GM08714 (cell line): Measurements from ENCODE around the gene KCNQ1.

Source experiments
- H3K4me3 ChIP-seq: fragments of 200-500 bp; sonication (Bioruptor generic); 2 replicates; pipeline ENCODE4 v1.5.1; 2014; ENCODE audit warnings: mild to moderate bottlenecking, low read length, inconsistent platforms
- ZNF274 ChIP-seq: IDR thresholded peaks from 2 replicates; pipeline ENCODE4 v1.6.1; 2012; ENCODE audit warnings: mild to moderate bottlenecking, low read depth, low read length

The KCNQ1 gene

DNA sequence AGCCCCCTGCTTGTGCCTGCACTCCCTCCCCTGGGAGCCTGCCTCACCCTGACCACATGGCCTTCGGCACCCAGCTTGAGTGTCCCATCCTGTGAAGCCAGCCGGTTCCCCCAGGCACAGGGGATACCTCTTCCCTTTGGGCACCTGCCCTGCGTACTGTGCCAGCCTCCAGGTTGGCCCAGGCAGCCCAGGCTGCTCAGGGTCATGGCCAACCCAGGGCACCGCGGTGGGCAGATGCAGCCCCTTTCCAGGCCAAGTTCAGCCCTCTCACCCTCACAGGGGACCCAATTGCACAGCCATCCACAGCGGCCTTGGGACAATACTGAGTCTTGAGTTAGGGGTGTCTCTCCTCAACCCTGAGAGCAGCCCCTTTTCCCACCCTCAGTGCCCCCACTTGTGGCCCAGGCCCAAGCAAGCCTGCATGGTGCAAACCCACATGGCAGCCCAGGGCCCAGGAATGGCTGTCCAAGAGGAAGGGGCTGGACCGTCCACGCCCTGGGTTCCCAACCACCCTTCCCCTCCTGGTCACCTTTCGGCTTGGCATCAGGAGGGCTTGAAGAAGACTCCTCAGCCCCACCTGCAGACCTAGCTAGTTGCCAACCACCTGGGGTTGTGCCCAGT, 353.0 kb downstream of the KCNQ1 start:
- TF ChIP-seq ZNF274: no peak
- H3K4me3 ChIP-seq: no peak overlapping the region

DNA sequence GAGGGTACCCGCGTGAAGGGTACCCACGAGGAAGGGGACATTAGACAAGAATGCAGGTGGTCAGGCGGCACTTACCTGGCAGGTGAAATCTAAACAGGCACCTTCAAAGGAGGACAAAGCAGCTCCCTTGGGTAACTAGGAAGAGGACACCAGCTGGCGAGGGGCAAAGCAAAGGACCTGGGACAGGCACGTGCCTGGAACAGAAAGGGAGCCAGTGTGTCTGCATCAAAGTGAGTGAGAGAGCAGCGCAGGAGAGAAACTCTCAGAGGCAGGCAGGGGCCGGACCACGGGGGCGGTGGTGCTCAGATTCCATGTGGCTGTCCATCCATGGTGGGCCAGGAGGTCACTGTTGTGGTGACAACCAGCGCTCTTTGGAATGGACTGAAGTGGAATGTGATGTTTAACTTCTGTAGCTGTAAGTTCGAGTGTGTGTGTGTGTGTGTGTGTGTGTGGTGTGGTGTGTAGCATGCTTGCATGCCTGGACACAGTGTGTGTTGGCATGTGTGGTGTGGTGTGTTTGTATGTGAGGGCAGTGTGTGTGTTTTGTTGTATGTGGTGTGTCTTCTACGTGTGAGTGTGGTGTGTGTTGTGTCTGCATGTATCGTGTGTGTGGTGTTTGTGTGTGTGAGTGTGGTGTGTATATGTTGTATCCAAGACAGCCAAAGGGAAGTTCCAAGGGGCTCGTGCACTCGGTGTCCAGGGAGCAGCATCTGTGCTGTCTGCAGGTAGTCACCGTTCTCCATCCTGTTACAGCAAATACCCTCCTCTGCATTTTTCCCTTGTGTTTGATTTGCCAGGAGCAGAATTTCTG, 354.3 kb downstream of the KCNQ1 start:
- no peak overlapping the region for H3K4me3 ChIP-seq
- TF ChIP-seq ZNF274: no peak

DNA sequence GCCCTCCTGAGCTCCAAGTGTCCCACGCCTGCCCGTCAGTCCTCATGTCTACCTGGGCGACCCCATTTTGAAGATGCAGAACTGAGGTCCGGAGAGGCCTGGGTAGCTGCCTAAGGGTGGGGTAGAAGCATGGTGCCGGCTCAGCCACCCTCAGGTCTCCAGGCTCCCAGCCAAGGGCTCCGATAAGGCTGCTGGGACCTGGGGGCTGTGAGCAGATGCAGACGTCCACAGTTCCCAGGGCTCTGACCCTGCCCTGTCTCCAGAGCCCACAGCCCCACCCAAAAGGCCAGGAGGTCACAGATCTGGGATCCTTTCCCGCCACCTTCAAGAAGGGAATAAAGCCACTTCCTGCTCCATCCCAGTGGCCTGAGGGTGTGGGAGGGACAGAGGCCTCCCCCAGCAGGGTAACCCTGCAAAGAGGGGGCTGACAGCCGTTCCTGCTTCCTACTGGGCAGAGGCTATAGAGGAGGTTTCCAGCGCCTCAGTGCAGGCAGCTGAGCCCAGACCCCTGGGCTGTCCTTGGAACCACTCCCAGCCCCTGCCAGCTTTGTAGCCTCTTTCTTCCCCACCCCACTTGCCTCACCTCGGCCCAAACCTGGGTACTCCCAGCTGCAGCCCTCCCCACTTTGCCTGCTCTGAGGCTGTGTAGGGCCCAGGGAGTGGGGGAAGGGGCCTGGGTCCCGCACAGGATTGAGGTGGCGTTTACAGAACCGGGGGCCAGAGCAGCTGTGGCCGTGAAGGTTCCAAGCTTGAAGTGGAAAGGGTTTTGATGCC, 355.3 kb downstream of the KCNQ1 start:
- no peak overlapping the region for H3K4me3 ChIP-seq
- no peak for TF ChIP-seq ZNF274

DNA sequence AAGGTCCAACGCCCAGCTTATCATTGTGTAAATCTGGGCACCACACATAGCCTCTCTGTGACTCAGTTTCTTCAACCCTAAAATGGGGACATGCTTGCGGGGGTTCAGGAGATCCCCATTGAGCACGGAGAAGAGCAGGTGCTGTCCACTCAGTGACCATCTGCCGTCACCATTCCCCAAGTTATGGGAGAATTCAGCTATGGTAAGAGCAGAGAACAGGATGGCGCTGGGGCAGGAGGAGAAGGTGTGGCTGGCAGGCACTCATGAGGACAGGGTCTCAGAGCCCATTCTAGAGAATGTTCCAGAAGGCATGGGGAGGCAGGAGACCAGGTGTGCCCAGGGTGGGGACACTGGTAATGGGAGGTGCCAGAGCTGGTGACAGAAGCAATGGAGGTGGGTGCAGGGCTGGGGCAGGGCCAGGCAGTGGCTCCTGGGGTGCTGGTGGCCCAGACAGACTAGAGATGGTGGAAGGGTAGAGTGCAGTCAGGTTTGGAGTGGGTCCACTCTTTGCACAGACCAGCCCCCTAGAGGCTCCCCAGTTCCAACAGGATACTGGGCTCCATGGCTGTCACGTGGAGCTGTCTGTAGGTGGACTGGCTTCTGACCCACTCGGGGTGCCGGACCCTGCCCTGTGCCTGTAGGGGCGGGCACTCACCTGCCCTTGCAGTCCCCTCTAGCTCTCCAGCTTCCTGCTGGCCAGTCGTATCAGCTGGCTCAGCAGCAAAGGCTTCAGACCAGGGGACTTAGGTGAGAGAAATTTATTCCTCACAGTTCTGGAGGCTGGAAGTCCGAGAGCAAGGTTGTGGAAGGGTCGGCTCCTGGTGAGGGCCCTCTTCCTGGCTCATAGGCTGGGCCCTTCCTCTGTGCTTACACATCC, 356.1 kb downstream of the KCNQ1 start:
- no peak overlapping the region for H3K4me3 ChIP-seq
- no peak for TF ChIP-seq ZNF274

DNA sequence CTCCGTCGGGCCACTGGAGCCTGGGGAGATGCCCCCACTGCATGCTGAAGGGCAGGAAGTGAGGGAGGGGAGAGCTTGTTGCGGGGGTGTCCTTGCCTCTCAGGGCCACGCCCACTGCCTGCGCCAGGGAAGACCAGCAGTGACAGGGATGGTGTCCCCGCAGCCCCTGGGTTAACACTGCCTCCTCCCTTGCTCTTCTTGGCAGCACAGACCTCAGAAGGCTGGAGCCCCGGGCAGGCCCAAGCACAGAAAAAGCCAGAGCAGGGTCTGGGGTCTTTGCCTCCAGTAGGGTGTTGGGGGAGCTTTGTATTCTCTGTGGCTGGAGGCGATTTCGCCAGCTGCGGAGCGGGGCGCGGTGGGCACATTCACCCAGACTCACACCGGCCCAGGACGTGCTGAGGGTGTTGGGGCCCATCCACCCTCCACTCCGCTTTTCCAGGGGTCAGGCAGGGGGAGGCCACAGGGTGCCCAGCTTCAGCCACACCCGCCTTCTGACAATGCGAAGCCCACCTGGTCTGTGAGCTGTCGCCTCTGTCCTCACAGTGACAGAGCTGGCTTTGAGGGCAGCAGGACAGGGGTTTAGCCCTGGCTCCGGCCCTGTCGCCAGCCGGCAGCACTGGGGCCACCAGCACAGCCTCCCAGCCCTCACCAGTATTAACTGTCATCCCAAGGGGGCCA, 357.0 kb downstream of the KCNQ1 start:
- no peak overlapping the region for H3K4me3 ChIP-seq
- TF ChIP-seq ZNF274: no peak

DNA sequence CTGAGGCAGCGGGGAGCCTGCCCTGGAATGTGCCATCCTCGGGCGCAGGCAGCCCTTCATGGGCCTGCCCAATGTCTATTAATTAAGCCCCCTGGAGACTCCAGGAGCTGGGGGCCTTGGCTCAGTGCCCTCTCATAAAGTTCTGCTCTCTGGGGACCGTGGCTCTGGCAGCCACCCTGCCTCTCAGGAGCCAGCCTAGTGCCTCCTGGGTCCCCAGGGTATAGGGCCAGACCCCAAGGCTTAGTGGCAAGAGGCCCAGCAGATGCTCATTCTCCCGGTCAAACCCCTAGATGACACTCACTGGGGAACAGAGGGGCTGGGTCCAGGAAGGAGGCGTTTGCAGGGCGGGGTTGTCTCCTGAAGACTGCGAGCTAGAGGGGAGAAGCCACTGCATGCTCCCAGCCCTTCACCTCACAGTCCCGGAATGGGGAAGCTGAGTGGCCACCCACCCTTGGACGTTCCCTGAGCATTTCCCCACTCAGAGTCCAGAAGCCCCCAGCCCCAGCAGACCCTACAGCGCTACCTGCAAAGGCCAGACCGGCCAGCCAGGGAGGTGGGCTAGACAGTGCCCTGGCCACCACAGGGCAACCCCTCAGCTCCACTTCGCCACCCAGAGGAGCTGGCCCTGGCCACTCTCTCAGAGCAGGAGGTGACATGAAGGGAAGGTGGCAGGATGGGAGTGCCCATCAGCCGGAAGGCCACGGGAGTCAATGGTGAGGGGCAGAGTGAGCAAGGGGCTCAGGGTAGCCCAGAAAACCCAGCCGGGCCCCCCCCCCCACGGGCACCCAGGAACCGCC, 357.8 kb downstream of the KCNQ1 start:
- H3K4me3 ChIP-seq: no peak overlapping the region
- TF ChIP-seq ZNF274: no peak

DNA sequence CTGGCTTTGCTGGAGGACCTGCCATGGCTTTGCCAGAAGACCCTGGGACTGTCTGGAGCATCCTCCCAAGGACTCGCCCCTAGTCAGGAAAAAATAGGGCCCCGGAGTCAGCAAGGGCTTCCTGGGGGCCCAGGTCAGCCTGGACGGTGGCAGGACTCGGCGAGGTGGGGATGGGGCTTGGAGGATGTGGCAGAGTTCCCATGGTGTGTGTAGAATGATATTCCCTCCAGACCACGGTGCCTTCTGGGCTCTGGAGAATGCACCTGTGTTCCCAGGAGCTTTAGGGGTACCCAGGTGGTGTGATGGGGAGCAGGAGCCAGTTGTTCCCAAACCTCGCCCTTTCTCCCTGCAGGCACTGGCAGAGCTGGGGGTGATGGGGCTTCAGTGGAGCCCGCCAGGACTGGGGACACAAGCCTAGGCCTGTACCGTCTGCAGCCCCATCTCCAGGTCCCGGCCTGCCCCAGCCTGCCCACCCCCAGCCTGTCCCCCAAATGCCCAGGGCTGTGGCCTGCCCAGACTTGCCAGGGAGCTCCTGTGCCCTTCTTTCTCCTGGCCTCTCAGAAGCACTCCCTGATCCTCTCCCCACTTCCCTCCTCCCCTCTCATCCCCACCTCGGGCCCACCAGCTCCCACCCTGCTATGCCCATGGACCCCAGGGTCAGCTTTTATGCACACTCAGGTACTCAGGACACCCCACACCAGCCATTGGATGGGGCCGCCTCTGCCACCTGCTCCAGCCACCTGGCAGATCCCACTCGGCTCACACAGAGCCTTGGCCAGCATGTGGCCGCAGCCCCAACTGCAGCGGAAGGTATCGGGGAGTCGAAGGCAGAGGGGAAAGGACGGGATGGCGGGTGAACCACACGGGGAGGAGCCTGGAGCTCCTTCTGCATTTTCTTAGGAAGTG, 358.6 kb downstream of the KCNQ1 start:
- TF ChIP-seq ZNF274: no peak
- no peak overlapping the region for H3K4me3 ChIP-seq

DNA sequence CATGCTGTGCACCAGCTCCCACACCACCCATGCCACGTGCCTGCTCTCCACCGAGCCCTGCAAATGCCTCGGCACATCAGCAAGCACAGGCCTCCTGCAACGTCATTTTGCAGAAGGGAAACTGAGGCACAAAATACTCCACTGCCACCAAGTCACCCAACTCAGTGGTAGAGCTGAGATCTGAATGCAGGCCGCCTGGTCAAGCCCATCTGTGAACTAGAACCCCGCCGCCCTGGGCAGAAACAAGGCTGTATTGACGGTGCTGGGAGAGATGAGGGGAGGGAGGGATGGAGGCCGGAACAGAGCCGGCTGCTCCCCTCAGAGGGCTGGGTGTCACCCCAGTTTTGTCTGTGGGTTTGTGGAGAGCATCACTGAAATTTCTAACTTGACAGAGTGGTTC, 359.4 kb downstream of the KCNQ1 start:
- no peak for TF ChIP-seq ZNF274
- no peak overlapping the region for H3K4me3 ChIP-seq

DNA sequence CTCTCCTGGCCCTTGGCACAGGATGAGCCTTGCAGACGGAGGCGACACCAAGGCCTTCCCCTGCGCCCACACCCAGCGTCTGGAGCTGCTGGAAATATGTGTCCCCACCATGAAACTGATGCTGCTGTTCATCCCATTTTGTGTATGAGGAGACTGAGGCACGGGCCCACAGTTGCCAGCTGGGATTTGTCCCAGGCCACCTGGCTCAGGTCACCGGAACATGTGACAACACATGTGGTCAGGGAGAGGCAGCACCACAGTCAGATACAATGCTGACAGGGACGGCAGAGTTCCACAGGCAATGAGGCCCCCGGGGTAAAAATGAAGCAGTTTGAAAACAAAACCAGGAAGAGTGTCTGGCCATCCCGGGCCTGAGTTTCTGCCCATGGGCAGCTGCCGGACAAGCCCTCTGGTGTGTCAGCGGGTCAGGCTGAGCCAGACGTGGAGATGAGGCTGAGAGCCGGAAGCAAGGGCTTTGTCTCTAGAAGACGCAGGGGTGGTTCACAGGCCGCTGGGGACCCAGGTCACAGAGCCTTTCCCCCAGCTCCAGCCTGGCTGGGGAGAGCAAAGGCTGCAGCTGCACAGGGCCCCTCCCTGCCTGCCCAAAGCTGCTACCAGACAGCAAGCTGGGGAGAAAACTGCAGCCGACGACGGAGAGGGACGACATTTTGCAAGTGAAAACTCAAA, 360.0 kb downstream of the KCNQ1 start:
- no peak for TF ChIP-seq ZNF274
- H3K4me3 ChIP-seq: no peak overlapping the region

DNA sequence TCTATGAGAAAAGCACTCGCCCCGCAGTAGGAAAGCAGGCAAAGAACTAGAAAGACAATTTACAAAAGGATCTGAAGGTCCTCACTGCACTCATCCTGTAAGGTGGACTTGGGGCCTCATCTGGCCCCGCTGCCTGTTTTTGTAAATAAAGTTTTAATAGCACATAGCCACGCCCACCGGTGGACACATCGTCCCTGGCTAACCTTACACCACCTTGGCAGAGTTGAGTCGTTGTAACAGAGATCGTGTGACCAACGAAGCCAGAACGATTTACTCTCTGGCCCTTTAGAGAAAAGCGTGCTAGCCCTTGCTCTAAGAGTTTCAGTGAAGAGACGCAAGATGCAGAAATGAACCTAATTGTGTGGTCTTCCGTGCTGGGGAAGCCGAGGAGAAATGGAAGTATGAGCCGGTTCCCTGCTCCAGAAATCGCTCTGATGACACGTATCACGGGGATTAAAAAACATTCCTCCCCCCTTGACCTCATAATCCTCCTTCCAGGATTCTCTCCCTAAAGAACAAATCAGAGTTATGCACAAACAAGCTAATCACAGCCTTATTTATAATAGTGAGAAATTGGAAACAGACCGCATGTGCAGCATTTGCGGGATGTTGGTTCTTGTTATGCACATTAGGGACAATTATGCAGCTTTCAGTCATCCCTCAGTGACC, 360.7 kb downstream of the KCNQ1 start:
- TF ChIP-seq ZNF274: no peak
- no peak overlapping the region for H3K4me3 ChIP-seq
